ENCODE results near the gene PLPP1. TPM values are rescaled to one million over a fixed set of nuclear protein-coding genes. Genes with fewer than 3 reads are reported as not detected.
A peak's percentile ranks its signal among the peaks of the same experiment; 100 is the strongest.

Gene PLPP1
- total RNA-seq, 2 experiments from 2014 or later = 8.9 to 9.0 TPM

GRCh38 chr5:55568654-55569512, 34.1 kb upstream of the PLPP1 start:
- H3K4me1 Mint-ChIP-seq = peaks cover 8% of the 10 kb centered on the region
- no peaks in the 10 kb centered on the region for H3K36me3 Mint-ChIP-seq (ENCODE audit: low read depth)
- POLR2A ChIA-PET = interaction anchor here (1.4 kb wide), 1 partner anchor 9 kb away, joined by 3 read pairs; no protein-coding TSS in a partner anchor
- H3K27ac Mint-ChIP-seq = no peak overlapping the region
- CTCF ChIA-PET = no interaction called here
- H3K4me3 Mint-ChIP-seq = no peak overlapping the region
- no peak for DNase-seq
- no peaks in the 10 kb centered on the region for H3K9me3 Mint-ChIP-seq
- peaks cover 10% of the 10 kb centered on the region for H3K27me3 Mint-ChIP-seq

GRCh38 chr5:55564721-55565120, 30.0 kb upstream of the PLPP1 start:
- H3K9me3 Mint-ChIP-seq = no peaks in the 10 kb centered on the region
- H3K27me3 Mint-ChIP-seq = peaks cover 1% of the 10 kb centered on the region
- CTCF ChIA-PET = interaction anchor here (0.5 kb wide), 1 partner anchor 59 kb away, joined by 4 read pairs; no protein-coding TSS in a partner anchor
- H3K4me1 Mint-ChIP-seq = peaks cover 8% of the 10 kb centered on the region
- no peak overlapping the region for H3K27ac Mint-ChIP-seq
- DNase-seq = no peak
- H3K36me3 Mint-ChIP-seq (ENCODE audit: low read depth) = no peaks in the 10 kb centered on the region
- POLR2A ChIA-PET = interaction anchor here (1.0 to 1.6 kb wide), 2 partner anchors 36 to 259 kb away, joined by 3 to 4 read pairs; no protein-coding TSS in a partner anchor
- H3K4me3 Mint-ChIP-seq = no peak overlapping the region

- Mint-ChIP-seq H3K4me3 (no peak overlapping the region), H3K27me3 (peaks cover 4% of the 10 kb centered on the region), H3K9me3 (no peaks in the 10 kb centered on the region), H3K4me1 (no peaks in the 10 kb centered on the region), H3K36me3 (ENCODE audit: low read depth) (no peaks in the 10 kb centered on the region), H3K27ac (no peak overlapping the region)
- CTCF ChIA-PET = no interaction called here
- no peak for DNase-seq
- POLR2A ChIA-PET = no interaction called here
These were observed 23.7 kb upstream of the PLPP1 start for GRCh38 chr5:55558484-55558883.

- H3K27ac Mint-ChIP-seq = no peak overlapping the region
- peaks cover 4% of the 10 kb centered on the region for H3K27me3 Mint-ChIP-seq
- CTCF ChIA-PET = no interaction called here
- DNase-seq = no peak
- H3K4me1 Mint-ChIP-seq = no peaks in the 10 kb centered on the region
- POLR2A ChIA-PET = no interaction called here
- no peak overlapping the region for H3K4me3 Mint-ChIP-seq
- no peaks in the 10 kb centered on the region for H3K9me3 Mint-ChIP-seq
- no peaks in the 10 kb centered on the region for H3K36me3 Mint-ChIP-seq (ENCODE audit: low read depth)
These were observed 22.4 kb upstream of the PLPP1 start for GRCh38 chr5:55557123-55557522.

- POLR2A ChIA-PET = no interaction called here
- H3K9me3 Mint-ChIP-seq = no peaks in the 10 kb centered on the region
- no peak for DNase-seq
- H3K4me1 Mint-ChIP-seq = no peaks in the 10 kb centered on the region
- no peak overlapping the region for H3K27ac Mint-ChIP-seq
- no peaks in the 10 kb centered on the region for H3K36me3 Mint-ChIP-seq (ENCODE audit: low read depth)
- H3K27me3 Mint-ChIP-seq = peaks cover 16% of the 10 kb centered on the region
- H3K4me3 Mint-ChIP-seq = no peak overlapping the region
- CTCF ChIA-PET = no interaction called here
These were observed 19.9 kb upstream of the PLPP1 start for GRCh38 chr5:55554585-55555202.

- no peaks in the 10 kb centered on the region for H3K36me3 Mint-ChIP-seq (ENCODE audit: low read depth)
- peaks cover 31% of the 10 kb centered on the region for H3K27me3 Mint-ChIP-seq
- H3K27ac Mint-ChIP-seq = no peak overlapping the region
- POLR2A ChIA-PET = no interaction called here
- DNase-seq = no peak
- CTCF ChIA-PET = no interaction called here
- no peak overlapping the region for H3K4me3 Mint-ChIP-seq
- no peaks in the 10 kb centered on the region for H3K9me3 Mint-ChIP-seq
- no peaks in the 10 kb centered on the region for H3K4me1 Mint-ChIP-seq
These were observed 17.1 kb upstream of the PLPP1 start for GRCh38 chr5:55551904-55552303.

GRCh38 chr5:55551358-55551757, 16.6 kb upstream of the PLPP1 start:
- Mint-ChIP-seq H3K27ac (no peak overlapping the region), H3K27me3 (peaks cover 33% of the 10 kb centered on the region), H3K36me3 (ENCODE audit: low read depth) (no peaks in the 10 kb centered on the region), H3K4me1 (no peaks in the 10 kb centered on the region), H3K4me3 (no peak overlapping the region), H3K9me3 (no peaks in the 10 kb centered on the region)
- no peak for DNase-seq
- POLR2A ChIA-PET = no interaction called here
- CTCF ChIA-PET = no interaction called here

DNA sequence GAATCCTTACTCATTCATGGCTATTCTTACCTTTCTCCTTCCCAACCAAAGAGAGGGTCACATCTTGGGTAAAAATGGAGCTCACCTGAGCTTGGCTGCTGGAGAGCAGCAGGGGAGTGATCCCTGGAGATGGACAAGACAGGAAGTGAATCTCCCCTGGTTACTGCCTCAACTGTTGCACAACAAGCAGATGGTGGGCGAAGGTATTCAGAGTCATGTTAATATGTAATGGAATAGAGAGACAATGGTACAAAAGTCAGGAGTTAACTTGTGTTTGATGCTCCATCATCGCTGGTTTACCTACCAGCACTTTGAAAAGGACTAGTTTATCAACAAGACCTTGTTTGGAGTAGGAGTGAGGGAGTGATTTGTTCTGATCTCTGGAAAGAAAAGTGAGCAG, 13.0 kb upstream of the PLPP1 start:
- peaks cover 32% of the 10 kb centered on the region for H3K27me3 Mint-ChIP-seq
- no peak overlapping the region for H3K4me3 Mint-ChIP-seq
- ChIA-PET POLR2A (no interaction called here), CTCF (no interaction called here)
- no peaks in the 10 kb centered on the region for H3K9me3 Mint-ChIP-seq
- no peaks in the 10 kb centered on the region for H3K4me1 Mint-ChIP-seq
- no peak overlapping the region for H3K27ac Mint-ChIP-seq
- H3K36me3 Mint-ChIP-seq (ENCODE audit: low read depth) = no peaks in the 10 kb centered on the region
- no peak for DNase-seq

DNA sequence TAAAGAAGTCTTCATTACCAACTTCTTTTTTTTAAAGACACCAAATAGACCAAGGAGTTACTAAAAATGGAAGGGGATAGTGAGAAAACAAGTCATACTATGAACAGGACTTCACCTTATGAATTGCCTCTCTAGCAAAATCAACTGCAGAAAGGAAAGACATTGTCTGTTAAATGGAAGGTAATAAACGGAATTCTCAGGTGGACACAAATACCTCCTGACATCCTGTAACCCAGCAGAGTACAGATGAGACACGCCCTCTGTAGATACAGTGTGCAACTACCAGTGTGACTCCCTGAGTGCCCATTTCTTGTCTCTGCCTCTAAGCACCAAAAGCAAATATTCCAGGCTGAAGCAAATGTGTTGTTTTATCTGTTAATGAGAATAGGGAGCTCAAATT, 12.2 kb upstream of the PLPP1 start:
- Mint-ChIP-seq H3K27me3 (peaks cover 32% of the 10 kb centered on the region), H3K4me1 (no peaks in the 10 kb centered on the region), H3K9me3 (no peaks in the 10 kb centered on the region), H3K27ac (no peak overlapping the region), H3K36me3 (ENCODE audit: low read depth) (no peaks in the 10 kb centered on the region), H3K4me3 (no peak overlapping the region)
- DNase-seq = no peak
- CTCF ChIA-PET = no interaction called here
- POLR2A ChIA-PET = no interaction called here

DNA sequence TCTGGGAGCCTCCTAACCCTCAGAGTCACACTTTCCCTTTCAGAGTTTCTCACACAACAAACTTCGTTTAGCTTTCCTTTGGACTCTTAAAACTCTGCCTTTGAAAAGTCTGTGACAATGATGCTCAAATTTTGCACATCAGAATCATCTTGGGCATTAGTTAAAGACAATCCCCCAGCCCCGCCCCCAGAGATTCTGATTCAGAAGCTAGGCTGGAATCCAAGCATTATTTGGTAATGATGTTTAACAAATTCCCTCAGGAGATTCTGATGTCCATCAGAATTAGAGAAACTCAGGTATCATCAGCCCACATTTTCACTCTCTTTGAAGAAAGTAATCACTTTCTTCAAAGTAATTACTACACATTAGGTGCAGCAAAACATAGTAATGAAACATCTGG, 9.6 kb upstream of the PLPP1 start:
- ChIA-PET POLR2A (no interaction called here), CTCF (no interaction called here)
- Mint-ChIP-seq H3K4me1 (peaks cover 21% of the 10 kb centered on the region), H3K9me3 (no peaks in the 10 kb centered on the region), H3K36me3 (ENCODE audit: low read depth) (no peaks in the 10 kb centered on the region), H3K4me3 (no peak overlapping the region), H3K27me3 (peaks cover 17% of the 10 kb centered on the region), H3K27ac (no peak overlapping the region)
- no peak for DNase-seq

DNA sequence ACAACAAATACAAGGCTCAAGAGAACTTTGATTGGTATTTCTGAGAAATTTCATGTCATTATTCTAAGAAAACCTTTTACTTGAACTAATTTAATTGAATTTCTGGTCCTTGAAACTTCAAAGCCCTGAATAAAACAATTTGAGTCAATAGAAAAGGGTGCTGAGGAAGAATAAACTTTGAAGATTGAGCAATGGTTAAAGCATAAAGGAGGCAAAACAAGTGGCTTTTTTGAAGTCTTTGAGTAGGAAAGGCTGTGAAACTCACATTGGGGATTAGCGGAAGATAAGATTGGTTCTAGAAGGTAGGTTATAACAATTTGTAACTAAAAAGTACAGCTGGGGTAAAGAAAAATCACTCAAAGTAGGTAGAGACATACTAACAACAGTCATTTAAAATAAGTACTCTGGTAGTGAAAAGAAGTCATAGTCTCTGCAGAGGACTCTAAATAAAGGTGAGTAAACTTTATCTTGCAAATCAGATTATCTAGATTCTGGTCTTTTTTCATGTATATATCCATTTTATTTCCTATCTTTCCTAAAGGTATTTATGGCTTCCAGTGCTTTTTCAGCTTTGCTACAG, 6.4 kb upstream of the PLPP1 start:
- ChIA-PET CTCF (no interaction called here), POLR2A (interaction anchor here (1.6 kb wide), 1 partner anchor 16 kb away, joined by 3 read pairs; no protein-coding TSS in a partner anchor)
- Mint-ChIP-seq H3K4me1 (peaks cover 30% of the 10 kb centered on the region), H3K27me3 (peaks cover 2% of the 10 kb centered on the region), H3K36me3 (ENCODE audit: low read depth) (no peaks in the 10 kb centered on the region), H3K9me3 (no peaks in the 10 kb centered on the region), H3K27ac (peak overlapping the region; percentile 52), H3K4me3 (no peak overlapping the region)
- no peak for DNase-seq

DNA sequence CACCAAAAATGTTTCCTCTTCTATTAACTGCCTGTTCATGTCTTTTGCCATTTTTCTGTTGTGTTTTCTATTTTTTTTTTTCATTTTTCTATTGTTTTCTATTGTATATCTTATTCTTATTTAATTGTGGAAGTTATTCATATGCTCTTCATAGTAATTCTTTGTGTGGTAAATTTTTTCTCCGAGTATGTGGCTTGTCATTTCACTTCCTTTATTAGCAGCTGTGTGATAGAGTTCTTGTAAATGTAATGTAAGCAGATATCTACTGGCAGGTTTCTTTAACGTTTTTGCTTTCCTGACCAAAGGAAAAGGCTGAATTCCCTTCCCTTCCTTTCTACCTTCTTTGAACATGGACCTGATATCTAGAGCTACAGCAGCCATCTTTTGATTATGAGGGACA, 5.8 kb upstream of the PLPP1 start:
- POLR2A ChIA-PET = interaction anchor here (1.6 kb wide), 1 partner anchor 15 kb away, joined by 3 read pairs; no protein-coding TSS in a partner anchor
- CTCF ChIA-PET = no interaction called here
- no peaks in the 10 kb centered on the region for H3K36me3 Mint-ChIP-seq (ENCODE audit: low read depth)
- DNase-seq = no peak
- peak overlapping the region; percentile 52 for H3K27ac Mint-ChIP-seq
- peaks cover 34% of the 10 kb centered on the region for H3K4me1 Mint-ChIP-seq
- peaks cover under 1% of the 10 kb centered on the region for H3K27me3 Mint-ChIP-seq
- no peaks in the 10 kb centered on the region for H3K9me3 Mint-ChIP-seq
- no peak overlapping the region for H3K4me3 Mint-ChIP-seq

- no peak overlapping the region for H3K4me3 Mint-ChIP-seq
- no peaks in the 10 kb centered on the region for H3K9me3 Mint-ChIP-seq
- no peaks in the 10 kb centered on the region for H3K27me3 Mint-ChIP-seq
- peaks cover 39% of the 10 kb centered on the region for H3K4me1 Mint-ChIP-seq
- H3K36me3 Mint-ChIP-seq (ENCODE audit: low read depth) = no peaks in the 10 kb centered on the region
- ChIA-PET POLR2A (interaction anchor here (1.6 kb wide), 1 partner anchor 15 kb away, joined by 3 read pairs; no protein-coding TSS in a partner anchor), CTCF (no interaction called here)
- no peak for DNase-seq
- H3K27ac Mint-ChIP-seq = no peak overlapping the region
These were observed 5.3 kb upstream of the PLPP1 start for GRCh38 chr5:55540024-55540423.
